GM21526 (cell line): Measurements from ENCODE around the gene IRF2BPL.

Experiments
- ATAC-seq: cut with Tn5 transposase; IDR thresholded peaks from one replicate; pipeline ENCODE4 v1.9.1; 2021; ENCODE audit warnings: moderate library complexity; ENCODE audit not compliant: unreplicated experiment, low FRiP score

Gene IRF2BPL

DNA sequence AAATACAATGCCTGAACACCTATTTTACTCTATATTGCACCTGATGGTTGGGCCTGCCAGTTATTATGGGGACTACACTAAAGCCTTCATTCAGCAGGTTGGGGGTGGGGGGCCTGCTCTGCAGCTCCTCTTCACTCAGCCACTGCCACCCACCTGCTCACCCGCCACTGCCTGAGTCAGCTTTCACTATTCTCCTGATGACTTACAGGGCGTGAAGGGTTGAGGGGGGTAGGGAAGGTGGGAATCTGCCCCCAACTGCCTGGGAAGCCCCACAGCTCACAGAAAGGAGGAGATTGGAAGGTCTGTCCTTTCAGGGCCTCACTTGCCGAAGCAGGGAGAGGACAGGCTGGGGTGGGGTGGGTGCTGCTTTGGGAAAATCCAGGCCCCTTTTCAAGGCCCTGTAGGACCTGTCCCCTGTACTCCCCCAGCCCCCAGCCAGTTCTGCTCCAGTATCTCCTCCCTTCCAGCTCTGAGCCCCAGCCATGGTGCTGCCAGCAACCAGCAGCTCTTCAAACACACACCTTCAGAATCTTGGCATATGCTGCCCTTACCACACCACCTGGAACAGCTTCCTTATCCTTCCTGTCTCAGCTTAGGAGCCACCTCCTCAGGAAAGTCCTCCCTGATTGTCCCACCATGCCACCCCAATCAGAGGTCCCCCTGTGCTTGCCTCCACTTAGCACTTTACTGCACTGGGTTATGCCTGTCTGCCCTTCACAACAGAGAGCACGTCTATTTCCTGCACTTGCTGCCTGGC is 33.1 kb downstream of the IRF2BPL start:
- ATAC-seq: no peak

DNA sequence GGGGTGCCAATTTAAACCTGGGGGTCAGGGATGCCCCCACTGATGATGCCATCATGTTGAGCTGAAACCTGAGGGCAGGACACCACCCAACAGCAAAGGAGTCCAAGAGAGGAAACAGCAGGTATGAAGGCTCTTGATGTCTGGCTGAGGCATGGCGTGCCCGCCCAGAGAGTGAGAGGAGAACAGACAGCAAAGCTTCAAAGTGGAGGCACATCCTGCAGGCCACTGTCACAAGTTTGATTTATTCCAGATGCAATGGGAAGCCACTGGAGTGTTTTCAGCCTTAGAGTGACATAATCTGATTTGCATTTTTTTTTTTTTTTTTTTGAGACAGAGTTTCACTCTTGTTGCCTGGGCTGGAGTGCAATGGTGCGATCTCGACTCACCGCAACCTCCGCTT is 34.8 kb downstream of the IRF2BPL start:
- ATAC-seq: no peak

DNA sequence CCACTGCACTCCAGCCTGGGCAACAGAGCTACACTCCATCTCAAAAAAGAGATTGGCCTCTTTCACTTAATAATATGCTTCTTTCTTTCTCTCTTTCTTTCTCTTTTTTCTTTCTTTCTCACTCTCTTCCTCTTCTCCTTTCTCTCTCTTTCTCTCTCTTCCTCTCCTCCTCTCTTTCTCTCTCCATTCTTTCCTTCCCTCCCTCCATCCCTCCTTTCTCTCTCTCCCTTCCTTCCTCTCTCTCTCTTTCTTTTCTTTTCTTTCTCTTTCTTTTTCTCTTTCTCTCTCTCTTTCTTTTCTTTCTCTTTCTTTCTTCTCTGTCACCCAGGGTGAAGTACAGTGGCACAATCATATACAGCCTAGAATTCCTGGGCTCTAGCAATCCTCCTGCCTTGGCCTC is 38.4 kb downstream of the IRF2BPL start:
- no peak for ATAC-seq

DNA sequence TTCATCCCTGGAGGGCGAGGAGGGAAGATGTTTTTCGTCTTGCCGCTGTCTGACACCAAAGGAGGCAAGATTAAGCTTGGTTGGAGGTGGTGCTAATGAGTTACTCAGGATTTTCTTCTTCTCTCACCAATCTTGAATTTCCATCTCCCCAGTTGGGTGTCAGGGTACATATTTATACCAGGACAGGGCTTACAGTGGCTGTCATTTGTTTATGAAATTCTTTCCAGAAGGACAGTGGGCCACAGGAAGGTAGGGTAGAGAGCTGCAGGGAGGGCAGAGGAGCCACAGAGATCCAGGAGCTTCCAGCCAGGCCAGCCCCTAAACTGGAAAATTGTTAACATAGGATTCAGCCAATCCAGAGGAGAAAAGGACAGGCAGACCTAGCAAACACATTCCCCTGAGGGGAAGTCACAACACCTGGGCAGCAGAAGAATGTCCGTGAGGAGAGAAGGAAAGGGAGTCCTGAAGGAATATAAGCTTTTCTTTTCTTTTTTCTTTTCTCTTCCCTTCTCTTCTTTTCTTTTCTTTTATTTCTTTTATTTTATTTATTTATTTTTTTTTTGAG is 40.5 kb downstream of the IRF2BPL start:
- no peak for ATAC-seq

DNA sequence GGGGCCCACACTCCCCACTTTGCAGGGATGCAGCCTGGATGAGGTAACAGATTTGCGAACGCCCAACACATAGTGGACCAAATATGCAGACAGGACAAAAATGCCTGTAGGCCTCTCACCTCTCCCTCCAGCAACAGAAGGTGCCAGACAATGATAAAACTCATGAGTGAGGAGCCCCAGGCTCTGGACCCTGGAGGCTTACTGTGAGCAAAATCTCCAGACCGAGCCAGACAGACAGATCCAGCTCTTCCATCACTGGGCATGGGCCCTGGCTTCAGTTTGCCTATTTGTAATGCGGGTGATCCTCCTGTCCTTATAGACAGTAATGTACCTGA is 42.3 kb downstream of the IRF2BPL start:
- ATAC-seq: no peak

DNA sequence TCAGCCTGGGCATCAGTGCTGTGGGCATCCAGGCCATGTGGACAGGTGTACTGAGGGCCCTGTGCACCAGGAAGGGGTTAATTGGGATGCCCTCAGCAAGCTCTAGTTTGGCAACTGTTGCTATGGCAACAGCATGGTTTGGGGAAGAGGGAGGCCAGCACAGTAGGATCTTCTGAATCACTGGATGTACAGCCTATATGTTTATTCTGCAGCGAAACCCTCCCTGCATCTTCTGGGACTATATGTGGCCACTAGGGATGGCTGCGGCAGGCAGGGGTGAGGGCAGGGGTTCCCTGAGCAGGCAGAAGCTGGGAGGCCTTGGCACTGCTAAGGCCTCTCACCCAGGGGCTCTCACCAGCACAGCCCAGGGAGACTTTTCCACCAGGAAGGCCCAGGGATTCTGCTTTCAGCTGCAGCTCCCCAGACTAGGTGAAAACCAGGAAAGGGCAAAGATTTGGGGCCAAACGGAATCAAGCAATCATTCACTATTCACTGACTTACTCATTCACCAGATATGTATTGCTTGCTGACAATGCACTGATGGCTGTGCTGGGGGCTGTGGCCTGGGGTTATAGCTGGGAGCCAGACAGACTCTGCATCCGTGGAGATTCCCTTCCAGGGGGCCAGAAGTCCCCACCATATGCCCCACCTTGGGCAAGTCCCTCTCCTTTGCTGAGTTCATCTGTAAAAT is 42.8 kb downstream of the IRF2BPL start:
- ATAC-seq: no peak

DNA sequence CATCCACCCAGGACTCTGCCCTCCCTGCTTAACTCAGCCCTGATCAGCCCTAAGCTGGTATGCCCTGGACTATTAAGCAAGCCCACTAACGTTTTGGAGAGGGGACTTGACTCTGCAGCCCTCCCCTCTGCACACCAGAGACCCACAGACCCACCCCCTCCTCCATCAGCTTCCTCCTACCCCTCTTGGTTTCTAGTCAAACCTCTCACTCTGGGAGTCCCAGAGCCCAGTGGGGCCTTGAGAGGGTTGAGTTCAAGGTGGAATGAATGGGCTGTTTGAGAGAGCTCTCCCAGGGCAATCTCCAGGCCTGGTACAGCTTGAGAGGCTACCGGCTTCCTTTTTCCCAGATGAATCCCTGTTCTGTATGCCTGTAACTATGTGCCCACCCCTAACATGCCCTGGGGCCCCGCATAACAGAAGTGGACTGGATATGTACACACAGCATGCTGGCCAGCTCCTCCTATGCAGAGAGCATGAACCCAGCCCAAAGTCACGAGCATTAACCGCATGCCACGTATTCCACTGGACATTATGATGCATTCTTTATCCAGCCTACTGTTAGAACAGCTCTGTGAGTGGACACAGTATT is 43.6 kb downstream of the IRF2BPL start:
- ATAC-seq: no peak

DNA sequence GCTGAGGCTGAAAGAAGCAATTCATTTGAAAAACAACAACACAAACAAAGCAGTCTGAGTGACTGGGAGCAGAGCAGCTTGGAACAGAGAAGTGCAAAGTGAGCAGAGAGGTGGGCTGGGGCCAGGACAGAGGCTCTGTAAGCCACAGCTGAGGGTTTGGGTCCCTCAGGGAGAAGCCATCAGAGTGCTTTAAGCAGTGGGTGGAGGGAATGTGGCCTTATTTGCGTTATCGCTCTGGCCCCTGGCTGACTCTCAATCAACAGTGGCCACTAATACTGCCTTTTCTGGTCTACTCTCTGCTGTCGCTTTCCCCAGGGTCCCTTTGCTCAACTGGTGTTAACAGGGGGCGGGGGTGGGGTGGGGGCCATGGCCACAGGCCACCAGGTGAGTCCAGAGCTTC is 44.2 kb downstream of the IRF2BPL start:
- no peak for ATAC-seq

DNA sequence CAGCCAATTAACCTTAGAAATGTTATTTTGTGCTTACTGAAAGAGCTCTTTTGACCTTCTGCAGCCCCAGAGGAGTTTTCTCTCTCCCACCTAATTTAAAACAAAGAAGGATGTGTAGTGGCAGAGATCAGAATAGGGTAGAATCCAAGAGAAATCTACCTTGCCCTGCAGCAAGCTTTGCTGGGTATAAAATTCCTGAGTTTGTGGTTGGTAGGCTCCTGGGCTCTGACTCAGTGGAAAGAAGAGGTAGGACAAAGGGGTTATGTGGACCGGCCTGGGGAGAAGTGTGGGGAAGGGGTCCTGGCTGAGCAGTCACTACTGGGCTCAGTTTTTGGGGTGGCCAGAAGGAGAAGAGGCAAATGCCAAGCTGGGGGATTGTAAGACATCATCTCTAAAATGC is 46.8 kb downstream of the IRF2BPL start:
- ATAC-seq: no peak

DNA sequence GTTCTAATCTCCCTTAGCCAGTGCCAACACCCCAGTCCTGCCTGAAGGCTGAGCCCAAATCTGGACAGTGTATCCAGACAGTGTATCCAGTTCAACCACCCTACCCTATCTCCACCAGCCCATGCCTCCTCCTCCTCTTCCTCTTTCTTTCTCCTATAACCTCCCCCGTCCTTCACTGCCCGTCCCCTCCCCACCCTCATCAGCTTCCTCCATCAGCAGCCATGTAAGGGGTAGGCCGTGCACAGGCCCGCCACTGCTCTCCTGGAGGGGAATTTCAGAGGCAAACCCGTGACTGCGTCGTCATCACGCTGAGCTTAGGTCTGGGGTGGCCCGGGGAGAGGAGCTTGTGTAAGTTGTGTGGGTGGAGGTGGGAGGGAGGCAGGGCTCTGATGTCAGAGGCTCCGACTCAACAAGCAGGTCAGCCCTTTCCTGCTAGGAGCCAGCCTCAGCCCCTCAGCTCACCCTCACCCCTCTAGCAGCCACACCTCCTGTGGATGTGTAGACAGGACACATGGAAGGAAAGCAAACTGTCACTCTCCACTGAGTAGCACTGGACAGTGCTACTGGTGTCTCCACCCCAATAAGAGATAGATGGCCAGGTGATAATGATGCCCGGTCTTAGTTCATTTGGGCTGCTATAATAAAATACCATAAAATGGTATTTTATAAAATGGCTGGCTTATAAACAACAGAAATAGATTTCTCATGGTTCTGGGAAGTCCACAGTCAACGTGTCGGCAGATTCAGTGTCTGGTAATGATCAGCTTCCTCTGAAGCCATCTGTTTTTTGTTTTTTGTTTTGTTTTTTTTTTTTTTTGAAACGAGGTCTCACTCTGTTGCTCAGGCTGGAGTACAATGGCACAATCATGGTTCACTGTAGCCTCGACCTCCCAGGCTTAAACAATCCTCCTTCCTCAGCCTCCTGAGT is 50.5 kb downstream of the IRF2BPL start:
- peak; percentile 83 for ATAC-seq

DNA sequence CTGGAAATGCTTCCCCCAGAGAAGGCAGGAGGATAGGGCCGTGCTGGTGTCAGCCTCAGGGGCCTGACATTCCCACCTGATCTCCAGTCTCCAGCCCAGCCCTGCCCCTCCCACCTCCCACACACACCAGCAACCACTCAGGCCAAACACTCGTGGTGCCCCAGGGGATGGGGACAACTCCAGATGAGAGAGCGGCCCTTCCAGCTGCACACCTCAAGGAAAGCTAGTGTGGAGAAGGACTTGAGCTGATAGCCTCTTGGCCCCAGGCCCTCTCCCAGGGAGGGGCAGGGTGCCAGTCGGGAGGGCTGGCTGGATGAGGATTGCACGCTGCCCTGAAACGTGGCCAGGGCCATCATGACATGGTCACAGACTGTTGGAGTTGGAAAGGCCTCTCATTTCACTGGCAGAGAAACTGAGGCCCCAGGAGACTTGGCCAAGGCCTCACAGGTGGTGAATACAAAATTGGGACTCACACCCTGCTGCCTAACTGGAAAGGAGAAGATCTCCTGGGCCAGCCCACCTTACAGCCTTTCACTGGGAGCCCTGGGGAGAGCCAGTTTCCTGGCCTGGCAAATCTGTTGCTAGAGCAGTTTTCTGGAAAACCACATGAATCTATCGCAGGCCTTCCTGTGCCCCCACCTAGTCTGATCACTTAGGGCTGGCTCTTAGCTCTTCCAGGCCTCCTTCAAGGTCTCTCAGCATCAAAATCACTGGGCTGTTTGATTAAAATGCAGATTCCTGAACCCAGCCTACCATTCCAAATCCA is 52.1 kb downstream of the IRF2BPL start:
- no peak for ATAC-seq

DNA sequence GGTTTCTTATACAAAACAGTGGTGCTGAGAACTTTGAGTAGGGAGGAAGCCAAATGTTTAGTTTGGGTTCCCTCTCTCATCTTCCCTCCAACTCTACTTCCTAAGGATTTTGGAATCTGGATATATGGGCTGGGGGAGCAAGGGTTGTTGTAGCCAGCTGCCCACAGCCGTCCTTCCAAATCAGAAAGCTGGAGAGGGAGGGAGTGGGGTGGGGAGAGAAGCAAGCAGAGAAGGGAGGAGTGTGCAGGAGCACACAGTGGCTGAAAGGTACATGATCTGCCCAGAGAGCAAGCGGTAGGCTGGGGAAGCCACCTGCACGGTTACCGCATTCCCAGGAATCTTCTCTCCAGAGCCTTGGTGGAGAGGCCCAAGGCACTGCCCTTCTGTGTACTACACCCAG is 52.7 kb downstream of the IRF2BPL start:
- no peak for ATAC-seq

DNA sequence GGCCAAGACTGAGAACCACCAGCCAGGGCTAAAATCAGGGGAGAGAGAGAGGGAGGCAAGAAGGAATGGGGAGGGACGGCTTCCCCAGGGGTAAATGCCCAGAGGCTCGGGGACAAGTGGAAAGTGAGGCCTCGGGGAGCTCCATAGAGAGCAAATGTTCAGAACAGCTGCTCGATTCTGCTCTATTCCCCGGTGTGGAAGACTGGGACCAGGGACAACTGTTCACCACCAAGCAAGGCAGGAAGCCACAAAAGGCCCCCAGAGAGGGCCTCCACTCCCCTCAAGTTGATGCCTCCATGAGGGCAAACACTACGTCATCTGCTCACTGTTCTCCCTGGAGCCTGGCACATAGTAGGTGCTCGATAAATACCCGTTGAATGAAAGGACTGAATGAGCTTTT is 53.5 kb downstream of the IRF2BPL start:
- no peak for ATAC-seq
